ENCODE data around the gene FAM50A. TPM values are rescaled to one million over a fixed set of nuclear protein-coding genes. Genes with fewer than 3 reads are reported as not detected.
A peak's percentile ranks its signal among the peaks of the same experiment; 100 is the strongest.

FAM50A gene
- total and polyA plus RNA-seq, 2 of the 4 experiments (the other 2 are of a cell fraction) = 46.4 to 119 TPM

DNA sequence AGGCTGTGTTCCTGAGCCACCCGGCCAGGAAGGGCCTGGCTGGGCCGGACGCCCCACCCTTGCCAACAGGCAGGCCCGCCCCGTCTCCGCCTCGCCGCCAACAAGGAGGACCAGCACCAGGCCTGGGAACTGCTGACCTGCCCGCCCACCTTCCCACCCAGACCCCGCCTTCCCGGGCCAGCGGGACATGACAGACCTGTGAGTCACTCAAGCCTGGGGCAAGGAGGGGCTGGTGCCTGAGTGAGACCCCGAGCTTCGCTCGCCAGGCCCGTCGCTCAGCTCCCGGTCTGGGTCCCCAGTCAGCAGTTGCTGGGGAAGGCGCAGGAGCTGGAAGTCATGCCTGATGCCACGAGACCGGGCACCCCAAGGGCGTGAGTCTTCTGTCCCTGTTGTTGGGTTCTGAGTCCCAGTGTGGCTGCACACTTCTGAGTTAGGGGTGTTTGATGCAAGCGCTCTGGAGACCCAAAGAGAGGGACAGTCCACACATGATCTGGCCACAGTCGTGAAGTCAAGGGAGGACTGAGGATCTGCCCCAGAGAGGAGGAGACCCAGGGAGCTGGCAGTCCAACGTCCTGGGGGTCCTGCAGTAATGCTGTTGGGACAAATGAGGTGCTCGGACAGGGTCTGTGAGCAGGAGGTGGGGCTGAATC is 34.6 kb upstream of the FAM50A start, which contains the start of gene DNASE1L1:
TSS of gene DNASE1L1 (minus strand) at position 33 of the 650 bp plus-strand sequence. CDS start 3,686 bp downstream, outside the sequence.
- H2BK20ac ChIP-seq (ENCODE audit: low read depth, low read length) = no peak within 1 kb of the TSS; the same call in 1 of the 2 replicates
- H3K27me3 ChIP-seq (ENCODE audit: control insufficient read depth, insufficient read depth, low read length) = no peaks in the 10 kb centered on the region
- H3K9me3 ChIP-seq (ENCODE audit: control insufficient read depth, insufficient read depth, low read length) = no peaks in the 10 kb centered on the region
- peak within 1 kb of the TSS; percentile 48; the same call in 1 of the 3 replicates for H2BK15ac ChIP-seq (ENCODE audit: low read depth, low read length)
- peaks cover 3% of the 10 kb centered on the region; the same call in 1 of the 2 replicates for H3K9me1 ChIP-seq (ENCODE audit: insufficient read depth, low read length)
- dilution Hi-C loops (cut with HindIII; ENCODE audit: low sequenced_read_pairs, unreplicated experiment) = no loop called here
- in situ Hi-C loops (cut with MboI; ENCODE audit: low sequenced_read_pairs) = no loop called here
- peak within 1 kb of the TSS; percentile 81 for H4K5ac ChIP-seq (ENCODE audit: low read depth, low read length)
- DNase-seq (peak; percentile 87), ATAC-seq (ENCODE audit: low read depth) (peak; percentile 78)
- H3K18ac ChIP-seq (ENCODE audit: low read depth, low read length) = peak within 1 kb of the TSS; percentile 73
- H3K56ac ChIP-seq (ENCODE audit: extremely low read depth, insufficient read depth, low read length) = peak within 1 kb of the TSS; percentile 64
- 15% methylated on average over 4 of the region's 26 CpGs; no CpG with 5 or more reads in 1 of the 2 experiments for WGBS, 2 experiments (ENCODE audit: extremely low coverage in 2 of 2, insufficient read length in 1 of 2)
- POLR2A ChIA-PET (ENCODE audit: unreplicated experiment) = no interaction called here
- peak within 1 kb of the TSS; percentile 92 for H3K27ac ChIP-seq (ENCODE audit: insufficient read depth, low read length)
- H2AK5ac ChIP-seq (ENCODE audit: low read depth, low read length) = peak within 1 kb of the TSS; percentile 86
- H3K36me3 ChIP-seq (ENCODE audit: control insufficient read depth, insufficient read depth, low read length) = peaks cover 5% of the 10 kb centered on the region
- H3K4ac ChIP-seq (ENCODE audit: low read depth, low read length) = peak within 1 kb of the TSS; percentile 93
- H2AK9ac ChIP-seq (replicated peaks; ENCODE audit: low read depth, low read length, poor library complexity) = peak within 1 kb of the TSS; percentile 95
- H3K79me1 ChIP-seq (ENCODE audit: low read depth in 1 of 2, low read length in 2 of 2) = peaks cover 6 to 26% of the 10 kb centered on the region in 2 experiments; a peak in 3 of 4 replicates
- CTCF ChIA-PET = no interaction called here
- intact Hi-C loops (cut with micrococcal nuclease) = loop anchor here (1.0 kb wide), 1 partner anchor 35 kb away; the partner anchor contains the start of gene FAM50A
- peak within 1 kb of the TSS; percentile 88 for H3K23ac ChIP-seq (ENCODE audit: low read depth, low read length)
- no peaks in the 10 kb centered on the region for H4K20me1 ChIP-seq (ENCODE audit: insufficient read depth, low read length)
- no TSS peak for BruUV-seq (replicated peaks)
- H2BK120ac ChIP-seq (ENCODE audit: low read depth, low read length) = peak within 1 kb of the TSS; percentile 92
- peak within 1 kb of the TSS; percentile 84 for H3K14ac ChIP-seq (replicated peaks; ENCODE audit: low read depth, low read length)
- peak within 1 kb of the TSS; percentile 82 for H2AFZ ChIP-seq (replicated peaks; ENCODE audit: low read length, poor library complexity)
- H2BK5ac ChIP-seq (ENCODE audit: low read depth, low read length, poor library complexity, severe bottlenecking) = peak within 1 kb of the TSS; percentile 84
- peak within 1 kb of the TSS; percentile 90 for H3K4me2 ChIP-seq (ENCODE audit: low read depth, low read length)
- peak within 1 kb of the TSS; percentile 76 for H3K4me3 ChIP-seq (ENCODE audit: insufficient read depth, low read depth, low read length)
- H4K91ac ChIP-seq (ENCODE audit: insufficient read depth, low read depth, low read length) = peak within 1 kb of the TSS; percentile 95
- H3K9ac ChIP-seq (ENCODE audit: low read depth, low read length) = peak within 1 kb of the TSS; percentile 89
- H3K4me1 ChIP-seq (ENCODE audit: control insufficient read depth, insufficient read depth, low read length) = peaks cover 4% of the 10 kb centered on the region
- peak within 1 kb of the TSS; percentile 26 to 88; a peak in 2 of 4 replicates for H4K8ac ChIP-seq (ENCODE audit: low read depth in 2 of 2, low read length in 2 of 2)
- TF ChIP-seq FOS (IDR thresholded peaks at IDR 0.05; ENCODE audit: low read depth, low read length) (0 out of 2 replicates have a peak, but pooled peaks have one; percentile 31), CHD1 (IDR thresholded peaks at IDR 0.05; ENCODE audit: low read depth, low read length) (no peak), ELK1 (IDR thresholded peaks at IDR 0.05; ENCODE audit: borderline replicate concordance, low read depth, low read length) (no peak), POLR2A (IDR thresholded peaks at IDR 0.05; ENCODE audit: low read depth, low read length) (peak; percentile 33; the same call in 1 of the 2 replicates), RFX5 (IDR thresholded peaks at IDR 0.05; ENCODE audit: low read depth, low read length) (peak; percentile 94), MAZ (IDR thresholded peaks at IDR 0.05; ENCODE audit: borderline replicate concordance, low read depth, low read length) (peak; percentile 44; the same call in 1 of the 2 replicates), CEBPB (IDR thresholded peaks at IDR 0.05; ENCODE audit: low read depth, low read length) (no peak), NFE2L2 (IDR thresholded peaks at IDR 0.05; ENCODE audit: low read depth, low read length) (no peak), SMC3 (IDR thresholded peaks at IDR 0.05; ENCODE audit: low read depth, low read length) (no peak), MAFK (IDR thresholded peaks at IDR 0.05; ENCODE audit: low read depth, low read length) (no peak), RCOR1 (IDR thresholded peaks at IDR 0.05; ENCODE audit: insufficient replicate concordance, low read length) (no peak), BHLHE40 (IDR thresholded peaks at IDR 0.05; ENCODE audit: low read depth, low read length) (no peak), RAD21 (IDR thresholded peaks at IDR 0.05; ENCODE audit: low read length) (no peak)
- TF ChIP-seq, protein P1, sequence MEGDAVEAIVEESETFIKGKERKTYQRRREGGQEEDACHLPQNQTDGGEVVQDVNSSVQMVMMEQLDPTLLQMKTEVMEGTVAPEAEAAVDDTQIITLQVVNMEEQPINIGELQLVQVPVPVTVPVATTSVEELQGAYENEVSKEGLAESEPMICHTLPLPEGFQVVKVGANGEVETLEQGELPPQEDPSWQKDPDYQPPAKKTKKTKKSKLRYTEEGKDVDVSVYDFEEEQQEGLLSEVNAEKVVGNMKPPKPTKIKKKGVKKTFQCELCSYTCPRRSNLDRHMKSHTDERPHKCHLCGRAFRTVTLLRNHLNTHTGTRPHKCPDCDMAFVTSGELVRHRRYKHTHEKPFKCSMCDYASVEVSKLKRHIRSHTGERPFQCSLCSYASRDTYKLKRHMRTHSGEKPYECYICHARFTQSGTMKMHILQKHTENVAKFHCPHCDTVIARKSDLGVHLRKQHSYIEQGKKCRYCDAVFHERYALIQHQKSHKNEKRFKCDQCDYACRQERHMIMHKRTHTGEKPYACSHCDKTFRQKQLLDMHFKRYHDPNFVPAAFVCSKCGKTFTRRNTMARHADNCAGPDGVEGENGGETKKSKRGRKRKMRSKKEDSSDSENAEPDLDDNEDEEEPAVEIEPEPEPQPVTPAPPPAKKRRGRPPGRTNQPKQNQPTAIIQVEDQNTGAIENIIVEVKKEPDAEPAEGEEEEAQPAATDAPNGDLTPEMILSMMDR (conservative IDR thresholded peaks at IDR 0.05; ENCODE audit: low read depth, low read length) = no peak
- TF ChIP-seq, protein P2, sequence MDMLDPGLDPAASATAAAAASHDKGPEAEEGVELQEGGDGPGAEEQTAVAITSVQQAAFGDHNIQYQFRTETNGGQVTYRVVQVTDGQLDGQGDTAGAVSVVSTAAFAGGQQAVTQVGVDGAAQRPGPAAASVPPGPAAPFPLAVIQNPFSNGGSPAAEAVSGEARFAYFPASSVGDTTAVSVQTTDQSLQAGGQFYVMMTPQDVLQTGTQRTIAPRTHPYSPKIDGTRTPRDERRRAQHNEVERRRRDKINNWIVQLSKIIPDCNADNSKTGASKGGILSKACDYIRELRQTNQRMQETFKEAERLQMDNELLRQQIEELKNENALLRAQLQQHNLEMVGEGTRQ (IDR thresholded peaks at IDR 0.05; ENCODE audit: low read depth, low read length) = no peak
